ENCODE measurements around the gene ORAI3.
A peak's percentile ranks its signal among the peaks of the same experiment; 100 is the strongest.

Gene ORAI3

GRCh38 chr16:30949650-30950515, 1.0 kb downstream of the ORAI3 start:
- peak; percentile 93 to 94 for DNase-seq
- intact Hi-C loops (cut with DNase I; ENCODE audit: low total_unique reads): loop anchor here (2.0 kb wide), 1 partner anchor 27 kb away; the partner anchor contains the start of gene FBXL19
- Histone ChIP-seq H3K4me3 (peak overlapping the region; percentile 82 to 91), H3K4me1 (peaks cover 0 to 66% (median 50%) of the 10 kb centered on the region in 4 donors), H3K27me3 (no peaks in the 10 kb centered on the region), H3K9me3 (no peaks in the 10 kb centered on the region), H3K27ac (peak overlapping the region; percentile 89), H3K36me3 (peaks cover 0 to 28% (median 8%) of the 10 kb centered on the region in 3 donors)
- TF ChIP-seq CTCF (IDR thresholded peaks at IDR 0.05): no peak

GRCh38 chr16:30950516-30951065, 1.7 kb downstream of the ORAI3 start:
- Histone ChIP-seq H3K27me3 (no peaks in the 10 kb centered on the region), H3K4me3 (peak overlapping the region; percentile 82 to 91), H3K9me3 (no peaks in the 10 kb centered on the region), H3K4me1 (peaks cover 0 to 66% (median 50%) of the 10 kb centered on the region in 4 donors), H3K27ac (peak overlapping the region; percentile 89), H3K36me3 (peaks cover 0 to 23% (median 8%) of the 10 kb centered on the region in 3 donors)
- intact Hi-C loops (cut with DNase I; ENCODE audit: low total_unique reads): no loop called here
- no peak for TF ChIP-seq CTCF (IDR thresholded peaks at IDR 0.05)
- DNase-seq: no peak

- H3K27me3 ChIP-seq: no peaks in the 10 kb centered on the region
- DNase-seq: no peak
- peaks cover 0 to 66% (median 50%) of the 10 kb centered on the region in 4 donors for H3K4me1 ChIP-seq
- H3K27ac ChIP-seq: peak overlapping the region; percentile 89
- no peaks in the 10 kb centered on the region for H3K9me3 ChIP-seq
- intact Hi-C loops (cut with DNase I; ENCODE audit: low total_unique reads): no loop called here
- peaks cover 0 to 23% (median 8%) of the 10 kb centered on the region in 3 donors for H3K36me3 ChIP-seq
- no peak overlapping the region for H3K4me3 ChIP-seq
- no peak for TF ChIP-seq CTCF (IDR thresholded peaks at IDR 0.05)
These were observed 2.3 kb downstream of the ORAI3 start for GRCh38 chr16:30951193-30951592.

- Histone ChIP-seq H3K27me3 (no peaks in the 10 kb centered on the region), H3K4me3 (no peak overlapping the region)
These were observed 2.9 kb downstream of the ORAI3 start for GRCh38 chr16:30951750-30952149.

GRCh38 chr16:30953111-30953510, 4.2 kb downstream of the ORAI3 start:
- Histone ChIP-seq H3K4me1 (peaks cover 0 to 67% (median 51%) of the 10 kb centered on the region in 4 donors), H3K36me3 (peaks cover 0 to 12% (median 0%) of the 10 kb centered on the region in 3 donors), H3K27me3 (no peaks in the 10 kb centered on the region), H3K4me3 (no peak overlapping the region), H3K27ac (peak overlapping the region in 1 of 2 donors; percentile 27), H3K9me3 (no peaks in the 10 kb centered on the region)
- intact Hi-C loops (cut with DNase I; ENCODE audit: low total_unique reads): no loop called here
- no peak for TF ChIP-seq CTCF (IDR thresholded peaks at IDR 0.05)
- no peak for DNase-seq

More at GRCh38 chr16:30951750-30952149, 2.9 kb downstream of the ORAI3 start:
- peak overlapping the region; percentile 89 for H3K27ac ChIP-seq
- H3K9me3 ChIP-seq: no peaks in the 10 kb centered on the region
- H3K36me3 ChIP-seq: peaks cover 0 to 18% (median 5%) of the 10 kb centered on the region in 3 donors
- H3K4me1 ChIP-seq: peaks cover 0 to 69% (median 53%) of the 10 kb centered on the region in 4 donors
- intact Hi-C loops (cut with DNase I; ENCODE audit: low total_unique reads): no loop called here
- TF ChIP-seq CTCF (IDR thresholded peaks at IDR 0.05): no peak
- peak; percentile 89 to 94 for DNase-seq

All from tibial artery (tissue), 4 donors.